NCI-H1436 (cell line): Measurements from ENCODE around the gene ANXA6.

Source experiments
- DNase-seq: peaks from one replicate; lab custom pipeline; 2025; lab: John Stamatoyannopoulos, UW

Gene ANXA6

GRCh38 chr5:151100681-151101080, 56.9 kb downstream of the ANXA6 start:
- DNase-seq: no peak

DNA sequence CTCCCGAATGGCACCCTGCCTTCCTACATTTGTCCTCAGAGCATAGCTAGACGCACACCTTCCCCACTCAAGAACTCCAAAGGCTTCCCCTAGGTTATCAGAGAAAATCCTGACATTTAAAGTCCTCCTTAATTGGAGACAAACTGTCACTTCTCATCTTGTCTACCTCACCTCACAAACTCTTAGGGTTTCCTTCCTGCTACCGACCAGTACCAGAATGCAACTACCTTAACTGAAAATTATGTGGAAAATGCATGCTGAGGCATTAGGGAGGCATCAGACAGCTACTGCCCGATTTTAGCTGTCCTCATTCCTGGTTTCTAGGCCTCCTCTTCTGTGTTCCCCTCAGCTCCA, 58.8 kb downstream of the ANXA6 start:
- DNase-seq: no peak

DNA sequence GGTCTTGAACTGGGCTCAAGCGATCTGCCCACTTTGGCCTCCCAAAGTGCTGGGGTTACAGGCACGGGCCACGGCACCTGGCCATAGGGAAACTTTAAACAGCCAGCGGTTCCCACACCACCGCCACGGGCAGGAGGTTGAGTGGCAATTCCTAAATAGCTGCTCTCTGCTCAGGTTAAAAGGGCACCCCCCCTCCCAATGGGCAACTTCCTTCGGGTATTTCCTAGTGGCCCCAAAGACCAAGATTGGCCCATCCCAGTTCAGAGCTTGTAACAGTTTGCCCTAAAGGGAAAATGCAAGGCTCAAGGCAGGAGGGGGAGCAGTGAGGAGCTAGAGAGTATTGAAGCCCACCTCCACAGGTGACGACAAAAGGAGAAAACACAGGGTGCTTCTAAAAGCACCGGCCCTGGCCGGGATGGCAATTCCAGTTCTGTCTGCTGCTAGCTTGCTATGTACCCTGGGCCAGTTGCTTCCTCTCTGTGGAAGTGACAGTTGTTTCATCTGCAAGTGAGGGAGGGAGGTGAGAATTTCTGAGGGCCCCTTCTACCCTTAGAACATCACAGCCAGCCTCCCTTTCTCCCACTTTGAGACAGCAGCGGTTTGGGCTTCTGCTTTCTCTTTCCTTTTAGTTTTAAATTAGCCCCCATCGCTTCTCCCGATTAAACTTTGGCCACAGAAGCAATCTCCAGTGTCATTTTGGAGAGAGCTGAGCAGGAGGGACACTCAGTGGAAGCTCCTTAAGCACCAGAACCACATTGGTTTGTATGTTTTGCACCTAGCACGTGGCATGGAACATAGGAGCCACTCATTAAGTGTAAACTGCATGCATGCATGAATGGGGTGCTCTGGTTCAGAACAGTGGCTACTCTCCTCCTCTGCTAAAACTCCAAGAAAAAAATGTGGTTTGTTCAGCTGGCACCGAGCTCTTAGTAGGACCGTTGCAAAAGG, 59.5 kb downstream of the ANXA6 start:
- DNase-seq: no peak

GRCh38 chr5:151097061-151097460, 60.5 kb downstream of the ANXA6 start:
- no peak for DNase-seq

DNA sequence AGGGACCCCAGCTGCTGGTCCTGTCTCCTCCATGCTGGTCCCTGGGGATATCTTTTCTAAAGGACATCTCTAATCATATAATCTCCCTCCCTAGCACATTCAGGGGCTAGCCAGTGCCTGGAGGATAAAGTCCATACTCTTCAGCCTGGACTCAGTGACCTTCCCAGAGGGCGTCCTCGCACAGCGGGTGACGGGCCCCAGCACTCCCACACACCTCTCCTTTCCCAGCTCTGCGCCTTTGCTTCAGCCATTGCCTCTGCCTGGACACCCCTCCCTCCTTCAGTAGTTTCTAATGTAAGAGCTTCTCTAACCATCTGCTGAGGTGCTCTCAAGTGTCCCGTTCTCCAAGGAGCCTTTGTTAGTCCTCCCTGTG, 61.6 kb downstream of the ANXA6 start:
- DNase-seq: no peak

- no peak for DNase-seq
These were observed 62.1 kb downstream of the ANXA6 start for GRCh38 chr5:151095341-151096000.

DNA sequence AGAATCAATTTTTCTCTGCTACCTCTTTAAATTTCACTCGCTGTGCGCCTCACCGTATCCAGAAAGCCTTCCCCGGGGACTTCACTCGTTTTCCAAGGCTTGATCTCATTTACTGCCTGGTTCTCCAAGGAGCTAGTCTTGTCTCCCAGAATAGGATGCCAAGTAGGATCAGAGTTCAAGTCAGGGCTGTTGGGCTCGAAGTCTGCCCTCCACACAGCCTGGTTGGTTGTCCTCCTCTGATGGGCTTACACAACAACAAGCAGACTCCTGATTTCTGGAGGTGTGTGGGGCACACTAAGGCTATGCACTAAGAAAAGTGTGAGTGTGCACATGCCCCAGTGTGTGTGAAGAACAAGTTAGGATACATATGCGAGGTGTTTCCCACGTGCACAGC, 62.7 kb downstream of the ANXA6 start:
- DNase-seq: no peak

GRCh38 chr5:151094030-151094851, 63.3 kb downstream of the ANXA6 start:
- no peak for DNase-seq

GRCh38 chr5:151093476-151093889, 64.1 kb downstream of the ANXA6 start:
- DNase-seq: no peak

GRCh38 chr5:151092762-151093161, 64.8 kb downstream of the ANXA6 start:
- no peak for DNase-seq

DNA sequence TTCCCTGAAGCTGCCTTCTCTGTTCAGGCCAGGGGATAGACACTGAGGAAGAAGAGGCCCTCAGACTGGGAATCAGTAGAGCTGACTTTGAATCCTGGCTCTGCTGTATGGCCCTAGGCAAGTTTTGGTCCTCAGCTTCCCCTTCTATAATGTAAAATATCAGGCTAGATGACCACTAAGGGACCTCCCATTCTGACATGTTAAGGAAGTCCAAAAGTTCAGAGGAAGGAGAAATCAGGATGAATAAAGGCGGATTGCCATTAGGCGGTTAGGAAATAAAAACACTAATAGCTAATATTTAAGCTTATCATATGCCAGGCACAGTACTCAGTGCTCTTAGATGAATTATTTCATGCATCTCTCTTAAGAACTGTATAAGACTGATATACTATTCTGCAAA, 67.9 kb downstream of the ANXA6 start:
- DNase-seq: no peak

GRCh38 chr5:151088986-151089385, 68.6 kb downstream of the ANXA6 start:
- DNase-seq: no peak

DNA sequence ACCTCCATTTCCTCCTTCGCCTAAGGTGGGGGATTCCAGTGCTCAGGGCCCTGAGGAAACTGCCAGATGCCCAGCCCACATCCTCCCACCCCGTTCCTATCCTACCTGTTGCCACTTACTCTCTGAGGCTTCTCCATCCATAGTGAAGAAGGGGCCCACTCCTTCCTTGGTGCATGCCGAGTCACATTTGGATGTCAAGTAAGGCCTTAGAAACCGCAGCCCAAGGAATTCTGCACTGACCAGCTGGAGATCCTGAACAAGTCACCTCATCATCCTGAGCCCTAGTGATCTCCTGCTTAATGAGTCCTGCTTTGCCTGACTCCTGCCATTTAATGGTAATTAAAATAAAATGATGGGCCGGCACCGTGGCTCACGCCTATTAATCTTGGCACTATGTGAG, 70.1 kb downstream of the ANXA6 start:
- DNase-seq: no peak

DNA sequence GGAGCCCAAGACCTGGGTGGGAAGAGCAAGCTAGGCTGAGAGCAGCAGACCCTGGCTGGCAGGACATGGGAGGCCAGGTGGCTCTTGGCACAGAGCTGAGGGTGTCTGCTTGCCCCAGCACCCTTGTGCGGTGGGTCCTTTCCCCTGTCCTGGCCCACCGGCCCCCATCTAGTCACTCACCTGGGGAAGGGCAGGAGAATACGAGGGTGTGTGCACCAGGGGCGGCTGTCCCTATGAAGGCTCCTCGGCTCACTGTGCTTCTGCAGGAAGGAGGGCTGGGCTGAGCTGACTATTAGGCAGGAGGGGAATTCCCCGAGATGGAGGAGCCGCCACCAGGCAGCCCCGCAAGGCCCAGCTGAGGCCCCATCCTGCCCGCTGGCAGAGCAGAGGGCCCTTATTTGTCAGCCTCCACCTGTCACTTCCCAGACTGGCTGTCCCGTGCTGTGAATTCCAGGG, 70.6 kb downstream of the ANXA6 start:
- no peak for DNase-seq

DNA sequence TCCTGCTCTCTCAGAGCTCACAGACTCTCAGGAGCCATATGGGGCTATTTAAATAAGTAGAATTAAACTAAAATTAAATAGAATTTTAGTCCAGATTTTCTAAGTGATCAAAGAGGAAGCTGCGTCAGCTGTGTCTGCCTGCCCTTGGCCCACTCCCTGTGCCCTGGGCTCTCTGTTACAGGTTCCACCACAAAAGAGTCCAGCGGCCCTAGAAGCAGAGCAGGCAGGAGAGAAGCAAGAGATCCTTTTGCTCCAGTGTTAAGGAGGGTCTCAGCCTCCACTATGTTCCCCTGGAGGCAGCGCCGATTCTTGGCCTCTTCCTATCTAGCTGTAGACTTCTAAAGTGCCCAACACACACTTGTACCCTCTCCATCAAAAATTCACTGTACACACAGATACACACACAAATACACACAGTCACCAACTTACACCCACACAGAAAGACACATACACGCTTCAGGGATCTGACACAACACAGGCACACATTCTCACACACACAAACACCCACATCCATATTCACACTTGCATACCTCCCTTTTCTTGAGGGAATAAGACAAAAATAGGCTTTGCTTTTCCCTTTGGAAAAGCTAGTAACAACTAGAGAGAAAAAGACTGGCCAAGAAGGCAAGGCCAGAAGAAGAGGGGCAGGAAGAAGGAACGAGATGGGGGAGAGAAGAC, 71.2 kb downstream of the ANXA6 start:
- DNase-seq: no peak

GRCh38 chr5:151085517-151086041, 72.0 kb downstream of the ANXA6 start:
- DNase-seq: no peak

DNA sequence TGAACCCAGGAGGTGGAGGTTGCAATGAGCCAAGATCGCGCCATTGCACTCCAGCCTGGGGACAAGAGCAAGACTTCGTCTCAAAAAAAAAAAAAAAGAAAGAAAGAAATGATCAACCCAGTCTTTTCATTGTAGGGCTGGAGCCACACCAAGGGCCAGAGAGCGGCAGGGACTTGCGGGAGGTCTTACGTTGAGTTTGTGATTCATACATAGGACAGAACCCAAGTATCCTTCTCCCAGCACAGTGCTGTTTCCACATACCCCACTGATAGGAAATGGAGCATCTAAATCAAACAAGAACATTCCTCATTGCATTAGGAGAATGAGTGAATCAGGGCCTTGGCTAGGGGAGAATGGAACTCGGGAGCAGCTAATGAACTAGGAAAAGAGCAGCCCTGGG, 73.2 kb downstream of the ANXA6 start:
- no peak for DNase-seq

DNA sequence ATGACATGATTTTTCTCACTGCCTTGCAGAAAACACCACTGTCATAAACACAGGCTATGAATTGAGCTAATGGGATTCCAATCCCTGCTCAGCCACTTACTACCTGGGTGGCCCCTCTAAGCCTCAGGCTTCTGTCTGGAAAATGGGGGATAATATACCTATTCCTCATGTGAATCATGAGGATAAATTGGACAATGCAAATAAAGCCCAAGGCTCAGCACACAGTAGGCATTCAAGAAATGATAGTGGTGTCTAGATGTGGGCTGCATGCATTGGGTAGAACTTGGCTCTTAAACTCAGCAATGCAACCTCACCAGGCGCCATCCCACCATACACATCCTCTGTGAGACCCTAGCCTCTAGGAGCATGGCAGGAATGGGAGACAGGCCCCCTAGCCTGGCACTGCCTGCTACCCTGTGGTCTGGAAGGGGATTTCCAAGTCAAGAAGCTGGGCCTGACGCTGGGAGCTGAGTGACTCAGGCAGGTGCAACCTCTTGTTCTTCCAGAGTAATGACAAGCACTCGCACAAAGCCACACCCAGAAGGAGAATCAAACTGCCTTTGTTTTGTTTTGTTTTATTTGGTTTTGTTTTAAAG, 74.4 kb downstream of the ANXA6 start:
- peak; percentile 10 for DNase-seq

DNA sequence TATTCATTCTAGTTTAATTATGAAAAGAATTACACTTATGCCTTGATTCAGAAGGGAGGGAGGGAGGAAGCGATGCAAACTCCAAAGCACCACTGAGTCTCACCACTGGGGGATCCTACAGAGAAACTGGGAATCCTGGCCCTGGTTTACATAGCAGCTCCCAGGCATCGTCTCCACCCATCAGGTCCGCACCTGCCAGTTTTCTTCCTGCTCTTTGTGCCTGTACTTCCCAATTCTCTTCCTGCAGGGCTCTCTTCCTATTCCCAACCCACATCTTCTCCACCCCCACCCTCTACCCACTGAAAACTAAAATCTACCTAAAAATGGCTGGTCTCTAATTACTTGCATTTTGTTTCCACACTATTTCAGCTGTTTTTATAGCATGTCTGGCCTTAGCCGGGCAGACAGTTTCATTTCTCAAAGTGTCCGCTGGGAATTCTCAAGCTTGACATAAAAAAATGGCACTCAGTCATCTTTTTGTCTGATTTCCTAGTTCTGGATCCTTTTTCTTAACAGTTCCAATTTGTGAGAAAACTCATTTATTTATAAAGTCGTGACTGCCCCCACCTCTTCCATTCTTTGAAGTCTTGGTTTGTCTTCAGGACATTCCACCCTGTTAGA, 75.2 kb downstream of the ANXA6 start:
- DNase-seq: no peak

DNA sequence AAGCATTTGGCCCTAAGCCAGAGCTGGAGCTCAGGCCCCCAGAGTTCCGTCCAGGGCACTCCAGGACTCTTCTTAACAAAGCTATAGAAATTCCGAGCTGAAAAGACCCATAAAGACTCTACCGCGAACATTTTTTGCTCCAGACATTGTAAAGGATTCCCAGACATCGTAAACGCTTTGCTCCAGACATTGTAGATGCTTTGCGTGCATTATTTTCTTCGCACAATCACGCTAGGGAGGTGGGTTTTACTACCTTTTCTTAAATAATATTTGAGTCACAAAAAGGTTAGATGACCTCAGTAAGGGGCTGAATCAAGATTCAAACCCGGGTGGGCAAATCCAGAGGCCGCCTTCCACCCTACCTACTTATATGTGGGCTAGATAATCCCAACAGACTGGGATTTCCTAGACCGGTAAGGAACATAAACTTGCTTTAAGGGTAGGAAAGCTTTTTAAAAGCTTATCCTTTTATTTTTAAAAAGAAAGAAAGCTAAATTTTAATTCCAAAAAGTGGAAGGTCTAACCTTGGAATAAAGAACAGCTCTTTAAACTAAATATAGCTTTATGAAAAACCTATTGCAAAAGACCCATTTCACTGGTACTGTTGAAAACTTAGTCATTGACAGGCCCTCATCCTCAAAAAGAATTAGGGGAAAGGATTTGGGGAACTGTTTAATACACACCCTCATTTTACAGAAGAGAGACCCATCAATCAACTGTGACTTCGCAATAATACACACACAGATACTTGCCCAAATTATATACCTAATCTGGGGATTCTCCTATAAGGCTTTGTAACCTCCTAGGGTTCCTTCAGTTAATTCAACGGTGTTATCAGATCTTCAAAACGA, 75.9 kb downstream of the ANXA6 start:
- DNase-seq: no peak
